Bronchus fibroblast of lung (primary cell): ENCODE measurements around the gene ZNF615. TPM values are rescaled to one million over a fixed set of nuclear protein-coding genes. Genes with fewer than 3 reads are reported as not detected.

Source experiments
- total RNA-seq: library from RNA; depleted of rRNA; stranded (reverse); fragments of >200 nt; gene quantifications from 2 replicates; pipeline ENCODE4 v1.2.3, GENCODE V29; 2015

ZNF615 gene
- 3.3 and 4.5 TPM in 2 replicates for total RNA-seq

DNA sequence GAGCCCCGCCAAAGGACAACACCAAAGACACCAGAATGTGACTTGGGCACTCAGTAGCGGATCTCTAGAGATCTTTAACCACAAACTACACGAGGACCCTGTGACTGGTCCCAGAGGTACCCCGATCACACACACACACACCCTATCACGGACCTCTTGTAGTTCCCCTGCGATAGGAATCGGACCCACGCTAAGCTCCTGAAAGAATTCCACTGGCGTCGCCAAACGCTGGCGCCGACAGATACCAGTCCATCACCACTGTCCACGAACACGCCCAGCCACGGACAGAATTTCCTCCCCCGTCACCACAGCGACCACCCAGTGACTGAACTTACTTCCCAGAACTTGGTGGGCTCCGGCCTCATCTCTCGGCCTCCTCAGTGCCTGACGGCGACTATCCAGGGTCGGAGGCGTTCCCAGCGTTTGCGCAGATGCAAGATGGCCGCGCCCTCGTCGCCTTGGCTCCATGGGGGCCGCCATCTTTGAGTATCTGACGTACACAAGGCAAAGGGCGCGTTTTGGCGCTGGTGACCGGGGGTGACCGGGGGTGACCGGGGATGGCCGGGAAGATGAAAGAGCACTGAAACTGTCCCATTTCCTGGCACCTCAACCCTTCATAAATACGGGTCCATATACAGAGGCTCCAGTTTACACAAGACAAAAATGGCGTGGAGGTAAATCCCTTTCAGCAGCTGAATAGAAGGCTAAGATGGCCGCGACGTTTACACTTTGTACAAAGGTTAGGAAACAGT lies at the start of gene ZNF615:
TSS of gene ZNF615 (minus strand) at position 406 of the 752 bp plus-strand sequence. CDS start 4,500 bp downstream, outside the sequence.

DNA sequence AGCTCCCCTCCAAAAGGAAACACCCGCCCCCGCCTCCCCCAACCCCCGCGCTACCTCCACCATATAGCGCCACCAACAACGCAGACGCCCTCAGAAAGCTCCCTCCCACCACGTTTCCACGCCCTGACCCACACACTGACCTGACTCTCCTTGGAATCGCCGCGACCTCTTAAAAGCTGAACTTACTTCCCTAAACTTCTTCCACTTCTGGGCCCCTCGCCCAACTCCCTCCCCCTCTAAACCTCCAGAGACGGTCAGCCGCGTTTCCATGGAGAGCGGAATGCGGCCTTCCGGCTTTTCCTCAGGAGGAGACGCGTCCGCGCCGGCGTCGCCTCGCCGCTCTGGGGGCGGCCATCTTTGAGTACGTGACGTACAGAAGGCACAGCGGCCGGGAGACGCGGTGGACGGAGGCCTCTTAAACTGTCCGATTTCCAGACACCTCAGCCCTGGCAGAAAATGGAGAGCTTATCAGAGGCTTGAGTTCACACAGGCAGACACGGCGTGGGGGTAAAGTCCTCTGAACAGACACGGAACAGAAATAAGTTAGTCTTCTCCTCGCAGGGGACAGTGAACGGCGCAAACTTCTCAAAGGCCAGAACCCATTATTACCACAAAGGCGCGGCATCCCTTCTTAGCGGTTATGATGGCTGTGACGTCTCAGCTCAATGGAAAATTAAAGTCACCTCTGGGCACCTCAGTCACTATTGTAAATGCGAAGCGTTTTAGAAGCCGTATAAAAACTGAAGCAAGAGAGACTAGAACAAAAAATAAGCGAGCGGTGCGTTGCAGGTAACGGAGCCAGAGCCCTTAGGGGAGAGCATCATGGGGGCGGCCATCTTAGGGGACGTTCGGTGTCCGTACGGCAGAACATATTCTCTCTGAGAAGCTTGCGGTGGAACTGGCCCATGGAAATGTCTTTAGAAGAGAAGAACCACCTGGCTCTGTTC lies 40.8 kb upstream of the ZNF615 start, which contains the start of gene ZNF432:
TSS of gene ZNF432 (minus strand) at position 284 of the 947 bp plus-strand sequence. CDS start 1,970 bp downstream, outside the sequence.

DNA sequence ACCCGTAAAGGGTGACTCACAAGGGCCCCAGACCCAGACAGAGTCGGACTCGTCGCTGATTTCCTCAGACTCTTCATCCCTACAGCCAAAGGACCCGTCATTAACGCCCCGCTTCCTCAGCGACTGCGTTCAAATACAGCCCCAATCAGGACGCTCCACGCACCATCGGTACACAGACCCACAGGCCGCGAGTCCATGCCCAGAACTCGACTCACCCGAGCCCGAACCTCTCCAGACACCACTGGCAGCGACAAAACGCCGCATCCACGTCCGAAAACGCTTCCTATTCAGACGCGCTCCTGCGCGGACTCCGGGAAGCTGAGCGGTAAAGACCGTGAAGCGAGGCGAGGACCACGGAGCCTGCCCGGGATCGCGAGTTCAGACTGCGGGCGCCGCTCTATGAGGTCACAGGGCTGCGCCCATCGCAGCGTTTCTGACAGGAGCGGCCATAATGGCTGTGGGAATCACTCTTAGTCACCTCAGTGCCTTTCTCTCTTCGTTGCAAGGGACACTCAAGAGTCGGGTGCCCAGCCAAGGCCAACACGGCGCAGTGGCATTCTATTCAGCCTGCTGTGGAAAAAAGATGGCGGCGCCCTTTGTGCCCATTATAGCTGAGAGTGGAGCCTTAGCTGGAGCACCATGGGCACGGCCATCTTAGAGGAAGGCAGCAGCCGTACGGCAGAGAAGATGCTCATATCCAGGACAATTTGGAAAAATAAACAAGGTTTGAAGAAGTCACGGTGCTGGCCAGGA lies 20.2 kb upstream of the ZNF615 start, which contains the start of gene ZNF614:
TSS of gene ZNF614 (minus strand) at position 353 of the 753 bp plus-strand sequence. CDS start 2,634 bp downstream, outside the sequence.

DNA sequence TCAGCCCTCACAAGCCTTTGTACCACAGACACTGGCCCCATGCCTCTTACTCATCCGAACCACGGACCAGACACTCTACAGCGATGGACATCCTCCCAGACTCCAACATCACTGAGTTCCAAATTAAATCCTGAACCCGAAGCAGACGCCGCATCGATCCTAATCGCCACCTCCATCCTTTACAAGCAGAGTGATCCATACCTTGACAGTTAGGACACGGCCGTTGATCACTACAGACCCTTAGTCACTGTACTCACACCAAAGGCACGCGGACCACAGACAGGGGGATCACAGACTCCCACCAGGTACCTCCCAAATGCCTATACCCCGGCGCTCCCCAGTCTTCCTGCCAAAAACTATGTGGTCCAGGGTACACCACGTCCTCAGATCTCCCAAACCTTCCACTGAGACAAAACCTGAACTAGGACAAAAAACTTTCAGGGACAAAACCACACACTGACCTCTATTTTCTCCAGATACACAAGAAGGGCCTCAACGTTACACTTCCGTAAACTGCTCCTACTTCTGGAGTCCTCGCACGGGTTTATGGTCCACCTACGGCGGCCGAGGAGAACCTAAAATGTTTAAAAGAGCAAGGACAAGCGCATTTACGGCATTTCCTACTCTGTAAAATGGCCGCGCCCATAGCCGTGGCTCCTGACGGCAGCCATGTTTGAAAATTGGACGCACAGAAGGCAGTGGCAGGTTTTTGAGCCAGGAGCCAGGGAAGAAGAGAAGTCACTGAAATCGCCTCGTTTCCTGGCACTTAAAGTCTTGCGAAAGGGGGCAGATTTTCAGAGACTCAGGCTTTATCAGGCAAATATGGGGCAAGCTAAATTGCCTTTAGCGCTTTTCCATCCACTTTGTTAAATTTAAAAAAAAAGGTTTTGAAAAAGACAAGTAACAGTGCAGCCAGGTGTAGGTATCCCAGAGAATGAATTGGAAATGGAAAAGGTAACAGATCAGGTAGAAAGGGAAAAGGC lies 21.4 kb downstream of the ZNF615 start, which contains the start of gene ZNF350:
TSS of gene ZNF350 (minus strand) at position 532 of the 983 bp plus-strand sequence. CDS start 12,480 bp downstream, outside the sequence.

Other genes with a start within 250 kb of the ZNF615 start
- gene FPR2, start 247.0 kb downstream of the ZNF615 start, total RNA-seq: not detected in 2 replicates
- not detected in 2 replicates for gene FPR3, start 213.1 kb downstream of the ZNF615 start, total RNA-seq
- 3.0 and 3.2 TPM in 2 replicates for gene ZNF577, start 120.3 kb downstream of the ZNF615 start, total RNA-seq
- 2.7 and 4.0 TPM in 2 replicates for gene ZNF649, start 103.2 kb downstream of the ZNF615 start, total RNA-seq
- 4.0 and 4.8 TPM in 2 replicates for gene ZNF613, start 80.7 kb downstream of the ZNF615 start, total RNA-seq
- gene ZNF350, start 21.4 kb downstream of the ZNF615 start, total RNA-seq: 2.7 and 3.0 TPM in 2 replicates
- gene ZNF614, start 20.2 kb upstream of the ZNF615 start, total RNA-seq: 3.9 and 4.0 TPM in 2 replicates
- 3.7 and 3.9 TPM in 2 replicates for gene ZNF432, start 40.6 kb upstream of the ZNF615 start, total RNA-seq
- 5.1 and 5.5 TPM in 2 replicates for gene ZNF841, start 87.6 kb upstream of the ZNF615 start, total RNA-seq
- gene ZNF616, start 131.7 kb upstream of the ZNF615 start, total RNA-seq: 5.6 and 6.1 TPM in 2 replicates
- gene ZNF836, start 163.4 kb upstream of the ZNF615 start, total RNA-seq: 3.2 and 4.8 TPM in 2 replicates
- gene PPP2R1A, start 181.8 kb upstream of the ZNF615 start, total RNA-seq: 193 and 196 TPM in 2 replicates